HEK293 (cell line): ENCODE results near the gene PAX7.

ENCODE experiments used
- CTCF ChIA-PET: fragments of 350-600 bp; formaldehyde crosslinking; extraction: SDS; loops from one replicate; lab custom pipeline; 2021; ENCODE audit warnings: antibody characterized with exemption; lab: Yijun Ruan, JAX
- POLR2A ChIA-PET: fragments of 300-600 bp; formaldehyde crosslinking; extraction: SDS; loops from one replicate; lab custom pipeline; 2020; ENCODE audit warnings: antibody characterized with exemption, inconsistent platforms; lab: Yijun Ruan, JAX
- H3K27ac ChIP-seq: fragments of 200-500 bp; sonication (Bioruptor generic); 2 replicates; pipeline ENCODE4 v1.5.1; 2014; ENCODE audit warnings: low read depth, low read length, control low read depth, inconsistent platforms; ENCODE audit errors: extremely low read depth
- H3K36me3 ChIP-seq, 2 experiments: fragments of 200-500 bp in 1 of 2; sonication (Bioruptor generic) in 1 of 2; 1 replicate in 1 of 2; 2 replicates in 1 of 2; pipeline ENCODE4 v1.5.1; 2014 to 2017; ENCODE audit warnings: inconsistent platforms in 2 of 2, low read length in 2 of 2; ENCODE audit not compliant: control insufficient read depth in 2 of 2, insufficient read depth in 1 of 2
- H3K4me1 ChIP-seq: fragments of 200-500 bp; sonication (Bioruptor generic); 2 replicates; pipeline ENCODE4 v1.5.1; 2014; ENCODE audit warnings: mild to moderate bottlenecking, low read length, inconsistent platforms; ENCODE audit not compliant: control insufficient read depth, insufficient read depth
- H3K4me3 ChIP-seq: 2 replicates; pipeline ENCODE4 v1.5.1; 2011; ENCODE audit warnings: low read depth, mild to moderate bottlenecking, control low read depth, low read length, moderate library complexity
- H3K9me3 ChIP-seq: fragments of 200-500 bp; sonication (Bioruptor generic); 2 replicates; pipeline ENCODE4 v1.5.1; 2014; ENCODE audit warnings: low read depth, low read length, inconsistent platforms; ENCODE audit not compliant: control insufficient read depth, insufficient read depth
- GLIS2 ChIP-seq: fragments of 450-650 bp; formaldehyde crosslinking; IDR thresholded peaks from 2 replicates; pipeline ENCODE4 v1.5.1; 2016; ENCODE audit warnings: missing biosample characterization, missing genetic modification characterization
- HOXC10 ChIP-seq: sonication (generic); formaldehyde crosslinking; IDR thresholded peaks from 2 replicates; pipeline ENCODE4 v1.8.1; 2023; ENCODE audit warnings: mild to moderate bottlenecking, missing genetic modification reagents
- KLF7 ChIP-seq: fragments of 450-650 bp; formaldehyde crosslinking; IDR thresholded peaks from 2 replicates; pipeline ENCODE4 v1.5.1; 2016; ENCODE audit warnings: missing biosample characterization, missing genetic modification characterization, borderline replicate concordance
- KLF9 ChIP-seq: fragments of 450-650 bp; formaldehyde crosslinking; IDR thresholded peaks from 2 replicates; pipeline ENCODE4 v1.5.1; 2016; ENCODE audit warnings: missing biosample characterization, missing genetic modification characterization, low read depth
- ZBTB17 ChIP-seq: fragments of 450-650 bp; formaldehyde crosslinking; IDR thresholded peaks from 2 replicates; pipeline ENCODE4 v1.5.1; 2016; ENCODE audit warnings: missing biosample characterization, missing genetic modification characterization
- ZBTB21 ChIP-seq: fragments of 450-650 bp; formaldehyde crosslinking; IDR thresholded peaks from 2 replicates; pipeline ENCODE4 v1.5.1; 2017; ENCODE audit warnings: missing biosample characterization, missing genetic modification characterization
- ZNF112 ChIP-seq: fragments of 450-650 bp; formaldehyde crosslinking; IDR thresholded peaks from 2 replicates; pipeline ENCODE4 v1.5.0; 2017; ENCODE audit warnings: missing biosample characterization, missing genetic modification characterization
- ZNF23 ChIP-seq: fragments of 450-650 bp; formaldehyde crosslinking; IDR thresholded peaks from 2 replicates; pipeline ENCODE4 v1.5.1; 2016; ENCODE audit warnings: missing biosample characterization, missing genetic modification characterization, borderline replicate concordance
- ZNF248 ChIP-seq: fragments of 450-650 bp; formaldehyde crosslinking; IDR thresholded peaks from 2 replicates; pipeline ENCODE4 v1.5.1; 2017; ENCODE audit warnings: missing biosample characterization, missing genetic modification characterization
- ZNF292 ChIP-seq: fragments of 450-650 bp; formaldehyde crosslinking; IDR thresholded peaks from 2 replicates; pipeline ENCODE4 v1.5.1; 2016; ENCODE audit warnings: low read depth, missing biosample characterization, missing genetic modification characterization, borderline replicate concordance
- ZNF473 ChIP-seq: fragments of 450-650 bp; formaldehyde crosslinking; IDR thresholded peaks from 2 replicates; pipeline ENCODE4 v1.5.1; 2017; ENCODE audit warnings: missing biosample characterization, missing genetic modification characterization
- ZNF624 ChIP-seq: fragments of 450-650 bp; formaldehyde crosslinking; IDR thresholded peaks from 2 replicates; pipeline ENCODE4 v1.5.1; 2017; ENCODE audit warnings: missing biosample characterization, missing genetic modification characterization
- ZNF776 ChIP-seq: fragments of 450-650 bp; formaldehyde crosslinking; IDR thresholded peaks from 2 replicates; pipeline ENCODE4 v1.5.0; 2017; ENCODE audit warnings: missing biosample characterization, missing genetic modification characterization, borderline replicate concordance
- ZNF837 ChIP-seq: fragments of 450-650 bp; formaldehyde crosslinking; IDR thresholded peaks from 2 replicates; pipeline ENCODE4 v1.5.1; 2016; ENCODE audit warnings: missing biosample characterization, missing genetic modification characterization
- TF ChIP-seq, protein P1 (sequence below): IDR thresholded peaks from 2 replicates; pipeline ENCODE4 v1.6.1; 2011; ENCODE audit warnings: mild to moderate bottlenecking, low read depth, low read length, borderline replicate concordance
- TF ChIP-seq, protein P2 (sequence below): fragments of 450-650 bp; formaldehyde crosslinking; IDR thresholded peaks from 2 replicates; pipeline ENCODE4 v1.5.1; 2016; ENCODE audit warnings: missing biosample characterization, missing genetic modification characterization
- TF ChIP-seq, protein P3 (sequence below): fragments of 450-650 bp; formaldehyde crosslinking; IDR thresholded peaks from 2 replicates; pipeline ENCODE4 v1.5.1; 2016; ENCODE audit warnings: missing biosample characterization, missing genetic modification characterization, low read depth
- TF ChIP-seq, protein P4 (sequence below): fragments of 450-650 bp; formaldehyde crosslinking; IDR thresholded peaks from 2 replicates; pipeline ENCODE4 v1.5.1; 2016; ENCODE audit warnings: missing biosample characterization, missing genetic modification characterization
- TF ChIP-seq, protein P5 (sequence below): fragments of 450-650 bp; formaldehyde crosslinking; IDR thresholded peaks from 2 replicates; pipeline ENCODE4 v1.5.1; 2016; ENCODE audit warnings: missing biosample characterization, missing genetic modification characterization

PAX7 gene

DNA sequence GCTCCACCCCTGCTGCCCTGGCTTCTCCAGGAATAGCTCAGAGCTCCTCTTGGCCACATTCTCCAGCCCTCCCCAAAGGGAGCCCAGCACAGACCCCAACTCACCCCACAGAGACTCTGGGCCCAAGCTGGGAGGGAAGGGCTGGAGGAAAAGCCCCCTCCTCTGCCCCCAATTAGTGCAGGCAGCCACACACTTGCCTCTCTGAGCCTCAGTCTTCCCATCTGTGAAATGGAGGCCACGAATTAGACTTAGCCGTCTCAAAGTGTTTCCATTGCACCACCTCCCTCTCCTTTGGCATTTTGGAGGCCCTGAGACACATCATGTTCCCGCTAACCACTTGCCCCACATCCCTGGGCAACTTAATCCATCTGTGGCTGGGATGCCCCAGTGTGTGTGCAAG, 108.0 kb downstream of the PAX7 start:
- no peaks in the 10 kb centered on the region for H3K4me1 ChIP-seq

DNA sequence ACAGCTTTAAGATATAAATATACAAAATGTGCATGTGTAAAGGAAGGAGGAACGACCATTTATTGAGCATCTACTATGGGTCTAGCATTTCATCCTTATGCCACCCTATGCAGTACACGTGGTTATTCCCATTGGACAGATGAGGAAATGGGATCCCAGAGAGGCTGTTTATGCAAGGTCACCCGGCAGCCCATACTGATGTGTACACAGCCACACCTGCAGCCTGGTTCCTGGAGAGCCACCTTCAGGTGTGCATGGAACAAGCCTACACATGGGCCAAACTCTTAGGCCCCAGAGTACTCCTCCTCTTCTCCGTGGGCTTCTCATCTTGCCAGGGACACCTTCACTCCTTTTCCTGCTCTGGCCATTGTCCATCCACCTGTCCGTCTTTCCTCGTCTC, 108.8 kb downstream of the PAX7 start:
- POLR2A ChIA-PET, result no interaction called here
- CTCF ChIA-PET, result no interaction called here
- no peak overlapping the region for H3K27ac ChIP-seq
- H3K4me1 ChIP-seq, result no peaks in the 10 kb centered on the region
- H3K4me3 ChIP-seq, result no peak overlapping the region
- no peaks in the 10 kb centered on the region for H3K9me3 ChIP-seq
- TF ChIP-seq, protein P1, sequence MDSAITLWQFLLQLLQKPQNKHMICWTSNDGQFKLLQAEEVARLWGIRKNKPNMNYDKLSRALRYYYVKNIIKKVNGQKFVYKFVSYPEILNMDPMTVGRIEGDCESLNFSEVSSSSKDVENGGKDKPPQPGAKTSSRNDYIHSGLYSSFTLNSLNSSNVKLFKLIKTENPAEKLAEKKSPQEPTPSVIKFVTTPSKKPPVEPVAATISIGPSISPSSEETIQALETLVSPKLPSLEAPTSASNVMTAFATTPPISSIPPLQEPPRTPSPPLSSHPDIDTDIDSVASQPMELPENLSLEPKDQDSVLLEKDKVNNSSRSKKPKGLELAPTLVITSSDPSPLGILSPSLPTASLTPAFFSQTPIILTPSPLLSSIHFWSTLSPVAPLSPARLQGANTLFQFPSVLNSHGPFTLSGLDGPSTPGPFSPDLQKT, result no peak
- TF ChIP-seq, protein P2, sequence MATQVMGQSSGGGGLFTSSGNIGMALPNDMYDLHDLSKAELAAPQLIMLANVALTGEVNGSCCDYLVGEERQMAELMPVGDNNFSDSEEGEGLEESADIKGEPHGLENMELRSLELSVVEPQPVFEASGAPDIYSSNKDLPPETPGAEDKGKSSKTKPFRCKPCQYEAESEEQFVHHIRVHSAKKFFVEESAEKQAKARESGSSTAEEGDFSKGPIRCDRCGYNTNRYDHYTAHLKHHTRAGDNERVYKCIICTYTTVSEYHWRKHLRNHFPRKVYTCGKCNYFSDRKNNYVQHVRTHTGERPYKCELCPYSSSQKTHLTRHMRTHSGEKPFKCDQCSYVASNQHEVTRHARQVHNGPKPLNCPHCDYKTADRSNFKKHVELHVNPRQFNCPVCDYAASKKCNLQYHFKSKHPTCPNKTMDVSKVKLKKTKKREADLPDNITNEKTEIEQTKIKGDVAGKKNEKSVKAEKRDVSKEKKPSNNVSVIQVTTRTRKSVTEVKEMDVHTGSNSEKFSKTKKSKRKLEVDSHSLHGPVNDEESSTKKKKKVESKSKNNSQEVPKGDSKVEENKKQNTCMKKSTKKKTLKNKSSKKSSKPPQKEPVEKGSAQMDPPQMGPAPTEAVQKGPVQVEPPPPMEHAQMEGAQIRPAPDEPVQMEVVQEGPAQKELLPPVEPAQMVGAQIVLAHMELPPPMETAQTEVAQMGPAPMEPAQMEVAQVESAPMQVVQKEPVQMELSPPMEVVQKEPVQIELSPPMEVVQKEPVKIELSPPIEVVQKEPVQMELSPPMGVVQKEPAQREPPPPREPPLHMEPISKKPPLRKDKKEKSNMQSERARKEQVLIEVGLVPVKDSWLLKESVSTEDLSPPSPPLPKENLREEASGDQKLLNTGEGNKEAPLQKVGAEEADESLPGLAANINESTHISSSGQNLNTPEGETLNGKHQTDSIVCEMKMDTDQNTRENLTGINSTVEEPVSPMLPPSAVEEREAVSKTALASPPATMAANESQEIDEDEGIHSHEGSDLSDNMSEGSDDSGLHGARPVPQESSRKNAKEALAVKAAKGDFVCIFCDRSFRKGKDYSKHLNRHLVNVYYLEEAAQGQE (tag by site-specific recombination), result no peak
- no peak for TF ChIP-seq GLIS2 (tag by site-specific recombination)
- TF ChIP-seq ZNF837 (tag by site-specific recombination), result no peak
- no peak for TF ChIP-seq ZBTB17
- TF ChIP-seq ZBTB21 (tag by site-specific recombination), result no peak
- TF ChIP-seq, all 188 proteins: peak for 0
- no peaks in the 10 kb centered on the region for H3K36me3 ChIP-seq

More for the DNA sequence above, 108.0 kb downstream of the PAX7 start:
- ChIA-PET CTCF (no interaction called here), POLR2A (no interaction called here)
- TF ChIP-seq KLF9 (tag by site-specific recombination) (no peak), ZNF776 (no peak), ZNF248 (tag by site-specific recombination) (no peak), ZNF23 (no peak), ZNF292 (tag by site-specific recombination) (no peak), HOXC10 (CRISPR knock-in tag) (no peak), ZNF624 (tag by site-specific recombination) (no peak), ZNF112 (no peak), KLF7 (tag by site-specific recombination) (no peak), ZNF473 (no peak)
- TF ChIP-seq, protein P3, sequence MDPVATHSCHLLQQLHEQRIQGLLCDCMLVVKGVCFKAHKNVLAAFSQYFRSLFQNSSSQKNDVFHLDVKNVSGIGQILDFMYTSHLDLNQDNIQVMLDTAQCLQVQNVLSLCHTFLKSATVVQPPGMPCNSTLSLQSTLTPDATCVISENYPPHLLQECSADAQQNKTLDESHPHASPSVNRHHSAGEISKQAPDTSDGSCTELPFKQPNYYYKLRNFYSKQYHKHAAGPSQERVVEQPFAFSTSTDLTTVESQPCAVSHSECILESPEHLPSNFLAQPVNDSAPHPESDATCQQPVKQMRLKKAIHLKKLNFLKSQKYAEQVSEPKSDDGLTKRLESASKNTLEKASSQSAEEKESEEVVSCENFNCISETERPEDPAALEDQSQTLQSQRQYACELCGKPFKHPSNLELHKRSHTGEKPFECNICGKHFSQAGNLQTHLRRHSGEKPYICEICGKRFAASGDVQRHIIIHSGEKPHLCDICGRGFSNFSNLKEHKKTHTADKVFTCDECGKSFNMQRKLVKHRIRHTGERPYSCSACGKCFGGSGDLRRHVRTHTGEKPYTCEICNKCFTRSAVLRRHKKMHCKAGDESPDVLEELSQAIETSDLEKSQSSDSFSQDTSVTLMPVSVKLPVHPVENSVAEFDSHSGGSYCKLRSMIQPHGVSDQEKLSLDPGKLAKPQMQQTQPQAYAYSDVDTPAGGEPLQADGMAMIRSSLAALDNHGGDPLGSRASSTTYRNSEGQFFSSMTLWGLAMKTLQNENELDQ (tag by site-specific recombination), result no peak
- TF ChIP-seq, protein P4, sequence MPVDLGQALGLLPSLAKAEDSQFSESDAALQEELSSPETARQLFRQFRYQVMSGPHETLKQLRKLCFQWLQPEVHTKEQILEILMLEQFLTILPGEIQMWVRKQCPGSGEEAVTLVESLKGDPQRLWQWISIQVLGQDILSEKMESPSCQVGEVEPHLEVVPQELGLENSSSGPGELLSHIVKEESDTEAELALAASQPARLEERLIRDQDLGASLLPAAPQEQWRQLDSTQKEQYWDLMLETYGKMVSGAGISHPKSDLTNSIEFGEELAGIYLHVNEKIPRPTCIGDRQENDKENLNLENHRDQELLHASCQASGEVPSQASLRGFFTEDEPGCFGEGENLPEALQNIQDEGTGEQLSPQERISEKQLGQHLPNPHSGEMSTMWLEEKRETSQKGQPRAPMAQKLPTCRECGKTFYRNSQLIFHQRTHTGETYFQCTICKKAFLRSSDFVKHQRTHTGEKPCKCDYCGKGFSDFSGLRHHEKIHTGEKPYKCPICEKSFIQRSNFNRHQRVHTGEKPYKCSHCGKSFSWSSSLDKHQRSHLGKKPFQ, result no peak
- TF ChIP-seq, protein P5, sequence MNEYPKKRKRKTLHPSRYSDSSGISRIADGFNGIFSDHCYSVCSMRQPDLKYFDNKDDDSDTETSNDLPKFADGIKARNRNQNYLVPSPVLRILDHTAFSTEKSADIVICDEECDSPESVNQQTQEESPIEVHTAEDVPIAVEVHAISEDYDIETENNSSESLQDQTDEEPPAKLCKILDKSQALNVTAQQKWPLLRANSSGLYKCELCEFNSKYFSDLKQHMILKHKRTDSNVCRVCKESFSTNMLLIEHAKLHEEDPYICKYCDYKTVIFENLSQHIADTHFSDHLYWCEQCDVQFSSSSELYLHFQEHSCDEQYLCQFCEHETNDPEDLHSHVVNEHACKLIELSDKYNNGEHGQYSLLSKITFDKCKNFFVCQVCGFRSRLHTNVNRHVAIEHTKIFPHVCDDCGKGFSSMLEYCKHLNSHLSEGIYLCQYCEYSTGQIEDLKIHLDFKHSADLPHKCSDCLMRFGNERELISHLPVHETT, result no peak
- Histone ChIP-seq H3K27ac (no peak overlapping the region), H3K9me3 (no peaks in the 10 kb centered on the region), H3K36me3 (no peaks in the 10 kb centered on the region), H3K4me3 (no peak overlapping the region)
